HG02981 (cell line): ENCODE measurements around the gene FBXW10B.
"Not testable (repeated sequence)": the region's sequence is repeated elsewhere in the genome, so short reads cannot be mapped to it uniquely, and the experiment has no call there.

Experiments used
- ATAC-seq: cut with Tn5 transposase; IDR thresholded peaks from one replicate; pipeline ENCODE4 v1.9.1; 2021; ENCODE audit warnings: mild to moderate bottlenecking, moderate library complexity; ENCODE audit not compliant: unreplicated experiment

FBXW10B gene, protein sequence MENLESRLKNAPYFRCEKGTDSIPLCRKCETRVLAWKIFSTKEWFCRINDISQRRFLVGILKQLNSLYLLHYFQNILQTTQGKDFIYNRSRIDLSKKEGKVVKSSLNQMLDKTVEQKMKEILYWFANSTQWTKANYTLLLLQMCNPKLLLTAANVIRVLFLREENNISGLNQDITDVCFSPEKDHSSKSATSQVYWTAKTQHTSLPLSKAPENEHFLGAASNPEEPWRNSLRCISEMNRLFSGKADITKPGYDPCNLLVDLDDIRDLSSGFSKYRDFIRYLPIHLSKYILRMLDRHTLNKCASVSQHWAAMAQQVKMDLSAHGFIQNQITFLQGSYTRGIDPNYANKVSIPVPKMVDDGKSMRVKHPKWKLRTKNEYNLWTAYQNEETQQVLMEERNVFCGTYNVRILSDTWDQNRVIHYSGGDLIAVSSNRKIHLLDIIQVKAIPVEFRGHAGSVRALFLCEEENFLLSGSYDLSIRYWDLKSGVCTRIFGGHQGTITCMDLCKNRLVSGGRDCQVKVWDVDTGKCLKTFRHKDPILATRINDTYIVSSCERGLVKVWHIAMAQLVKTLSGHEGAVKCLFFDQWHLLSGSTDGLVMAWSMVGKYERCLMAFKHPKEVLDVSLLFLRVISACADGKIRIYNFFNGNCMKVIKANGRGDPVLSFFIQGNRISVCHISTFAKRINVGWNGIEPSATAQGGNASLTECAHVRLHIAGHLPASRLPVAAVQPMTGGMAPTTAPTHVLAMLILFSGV

DNA sequence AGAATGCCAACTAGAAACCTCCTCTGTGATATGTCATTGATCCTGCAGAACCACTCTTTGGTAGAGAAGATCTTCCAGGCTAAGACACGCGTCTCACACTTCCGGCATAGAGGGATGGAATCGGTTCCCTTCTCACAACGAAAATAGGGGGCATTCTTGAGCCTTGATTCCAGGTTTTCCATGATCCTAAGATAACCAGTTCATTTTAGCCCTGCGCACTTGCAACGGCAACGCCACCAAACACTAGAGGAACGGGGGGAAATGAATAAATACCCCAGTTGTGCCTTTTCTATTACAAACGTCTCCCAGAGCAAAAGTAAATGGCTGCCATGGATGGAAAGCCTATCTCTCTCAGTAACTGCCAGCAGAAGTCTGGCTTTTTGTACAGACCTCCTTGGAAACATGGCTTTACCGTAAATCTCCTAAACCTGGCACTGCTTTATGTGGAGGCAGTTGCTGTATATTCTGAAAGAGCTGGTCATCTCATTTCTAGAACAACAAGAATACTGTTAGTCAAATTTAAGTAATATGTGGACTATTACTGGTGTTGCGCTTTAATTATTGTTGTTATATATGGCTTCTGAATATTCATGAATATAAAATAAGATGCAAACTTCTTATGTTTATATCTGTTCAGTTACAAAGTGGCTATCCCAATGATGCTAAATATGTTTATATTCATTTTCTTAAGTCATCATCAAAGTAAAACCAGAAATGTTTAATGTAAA, at the start of gene FBXW10B:
TSS of gene FBXW10B (minus strand) at position 374 of the 728 bp plus-strand sequence. CDS start at position 182, 192 bp downstream.
- ATAC-seq: not testable (repeated sequence)

DNA sequence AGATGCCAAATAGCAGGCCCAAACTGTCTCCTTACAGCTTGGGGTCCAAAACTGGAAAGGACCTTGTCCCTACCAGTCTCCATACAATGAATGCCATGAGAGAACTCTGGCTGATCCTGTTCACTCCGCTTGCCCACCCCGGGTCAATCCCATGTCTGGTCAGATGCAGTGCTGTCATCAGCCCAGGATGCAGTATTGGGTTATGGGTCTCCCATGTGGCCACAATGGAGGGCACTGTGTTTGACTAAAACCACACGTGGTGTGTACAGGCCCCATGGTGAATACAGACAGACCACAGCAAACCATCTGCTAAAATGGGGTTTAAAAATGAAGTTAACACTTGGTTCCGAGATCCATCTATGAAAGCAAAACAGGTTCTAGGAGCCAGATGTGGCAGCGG, 44.2 kb upstream of the FBXW10B start:
- no peak for ATAC-seq

DNA sequence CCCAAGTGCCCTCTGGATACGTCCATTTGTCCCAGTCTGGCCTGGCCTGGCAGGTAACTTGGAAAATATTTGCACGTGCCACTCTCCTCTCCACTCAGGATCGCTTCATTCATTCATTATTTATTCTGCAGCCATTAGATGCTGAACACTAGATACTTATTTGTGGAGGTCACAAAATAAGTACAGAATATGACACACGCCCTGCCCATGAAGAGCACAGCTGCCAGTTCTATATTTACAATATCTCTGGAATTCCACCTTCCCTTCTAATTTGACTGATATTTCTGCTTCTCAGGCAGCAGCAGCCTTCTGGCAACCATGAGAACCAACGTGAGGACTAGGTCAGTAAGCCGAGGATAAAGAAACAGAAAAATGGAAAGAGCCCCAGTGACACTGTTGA, 43.7 kb upstream of the FBXW10B start:
- ATAC-seq: no peak

DNA sequence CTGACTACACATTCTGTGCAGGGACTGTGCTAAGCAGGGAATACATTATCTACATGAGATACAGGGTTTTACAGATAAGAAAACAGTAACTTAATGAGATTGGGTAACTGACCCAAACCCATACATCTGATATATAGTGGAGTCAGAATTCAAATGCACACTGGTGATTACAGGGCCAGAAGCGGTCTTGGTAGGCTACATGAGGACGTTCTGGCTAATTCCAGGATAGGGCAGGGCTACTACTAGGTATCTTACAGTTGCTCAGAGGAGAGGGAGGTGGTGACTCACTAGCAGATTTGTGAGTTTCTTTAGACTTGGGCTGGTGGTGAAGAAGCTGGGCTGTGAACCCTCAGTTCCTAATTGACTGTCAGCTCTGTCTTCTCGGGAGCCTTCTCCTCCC, 43.2 kb upstream of the FBXW10B start:
- ATAC-seq: no peak

DNA sequence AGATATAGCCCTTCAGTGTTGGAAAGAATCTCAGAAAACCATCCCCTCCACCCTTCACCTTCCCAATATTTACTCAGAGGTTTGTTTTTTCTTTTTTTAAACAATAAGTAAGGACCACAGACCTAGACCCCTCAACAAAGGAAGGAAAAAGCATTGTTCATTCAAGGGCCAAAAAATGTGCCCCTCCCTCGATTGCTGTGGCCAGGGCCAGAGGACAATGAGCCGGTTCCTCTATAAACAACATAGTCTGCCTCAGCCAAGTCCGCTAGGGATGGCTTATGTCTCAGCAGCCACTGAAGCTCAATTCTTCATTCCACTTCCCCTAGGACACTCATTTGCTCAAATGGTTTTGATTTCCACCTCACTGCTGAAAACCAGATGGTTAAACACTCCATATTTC, 40.6 kb upstream of the FBXW10B start:
- no peak for ATAC-seq

DNA sequence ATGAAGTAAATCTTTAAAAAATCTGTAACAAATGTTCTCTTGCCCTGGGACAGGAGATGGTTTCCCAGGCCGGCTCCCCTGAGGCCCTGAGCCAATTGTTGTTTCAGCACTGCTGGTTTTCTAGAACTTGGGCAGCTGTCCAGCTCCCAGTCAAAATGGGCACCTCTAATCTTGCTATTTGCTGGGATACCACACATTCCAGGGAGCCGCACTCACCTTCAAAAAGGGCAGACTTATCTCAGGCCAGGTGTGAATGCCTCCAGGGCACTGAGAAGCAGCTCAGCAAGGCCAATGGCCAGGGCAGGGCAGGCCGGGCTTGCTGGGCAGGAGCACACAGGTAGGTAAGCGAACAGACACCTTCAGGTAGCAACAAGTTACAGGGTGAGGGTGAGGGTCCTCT, 40.2 kb upstream of the FBXW10B start:
- no peak for ATAC-seq

DNA sequence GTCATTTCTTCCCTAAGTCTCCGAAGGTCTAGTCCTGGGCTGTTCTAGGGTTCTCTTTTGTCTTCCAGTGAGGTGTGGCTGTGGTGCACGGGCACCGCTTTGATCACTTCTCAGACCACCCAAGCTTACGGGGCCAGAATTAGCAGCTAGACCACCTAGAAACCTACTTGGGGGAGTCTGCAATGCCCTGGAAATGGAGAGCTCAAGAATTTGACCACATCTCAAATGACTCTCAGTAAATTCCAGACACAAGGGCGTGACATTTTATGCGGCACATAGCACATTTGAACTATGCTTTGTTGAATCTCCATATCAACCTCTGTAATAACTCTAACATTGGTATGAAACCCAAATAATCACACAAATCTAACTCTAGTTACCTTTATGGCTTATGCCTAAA, 39.7 kb upstream of the FBXW10B start:
- no peak for ATAC-seq

DNA sequence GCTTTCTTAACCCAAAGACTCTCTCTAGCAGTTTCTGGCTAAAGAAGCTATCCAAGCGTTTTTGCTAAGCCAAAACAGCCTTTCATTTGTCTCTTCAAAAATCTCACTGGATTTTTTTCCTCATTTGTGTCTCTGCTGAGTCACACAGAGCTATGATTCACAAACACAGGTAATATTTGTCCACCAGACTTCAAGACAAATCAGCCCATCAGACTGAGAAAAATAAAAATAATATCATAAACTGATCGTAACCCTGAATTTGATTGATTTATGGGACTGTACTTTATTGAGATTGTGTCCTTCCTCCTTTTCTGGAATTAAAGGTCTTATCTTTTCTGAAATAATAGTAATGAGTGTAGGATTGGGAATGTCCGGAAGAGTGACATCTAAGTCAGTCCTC, 38.8 kb upstream of the FBXW10B start:
- ATAC-seq: no peak

DNA sequence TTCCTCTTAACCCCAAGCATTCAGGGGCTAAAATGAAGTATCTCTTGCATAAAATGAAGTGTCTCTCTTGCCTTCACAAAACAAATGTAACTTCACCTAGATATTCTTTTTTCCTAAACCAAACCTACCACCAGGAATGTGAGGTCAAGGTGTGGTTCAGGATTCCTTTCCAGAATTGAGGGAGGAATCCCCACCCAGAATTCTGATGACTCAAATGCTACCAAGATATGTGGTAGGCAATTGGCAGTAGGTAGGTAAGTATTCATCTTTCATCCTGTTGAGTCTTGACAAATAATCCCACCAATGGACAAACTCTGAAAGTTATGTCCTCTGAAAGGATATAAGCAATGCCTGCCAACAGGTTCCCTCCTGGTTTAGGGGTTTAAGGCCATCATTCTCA, 38.4 kb upstream of the FBXW10B start:
- ATAC-seq: no peak

DNA sequence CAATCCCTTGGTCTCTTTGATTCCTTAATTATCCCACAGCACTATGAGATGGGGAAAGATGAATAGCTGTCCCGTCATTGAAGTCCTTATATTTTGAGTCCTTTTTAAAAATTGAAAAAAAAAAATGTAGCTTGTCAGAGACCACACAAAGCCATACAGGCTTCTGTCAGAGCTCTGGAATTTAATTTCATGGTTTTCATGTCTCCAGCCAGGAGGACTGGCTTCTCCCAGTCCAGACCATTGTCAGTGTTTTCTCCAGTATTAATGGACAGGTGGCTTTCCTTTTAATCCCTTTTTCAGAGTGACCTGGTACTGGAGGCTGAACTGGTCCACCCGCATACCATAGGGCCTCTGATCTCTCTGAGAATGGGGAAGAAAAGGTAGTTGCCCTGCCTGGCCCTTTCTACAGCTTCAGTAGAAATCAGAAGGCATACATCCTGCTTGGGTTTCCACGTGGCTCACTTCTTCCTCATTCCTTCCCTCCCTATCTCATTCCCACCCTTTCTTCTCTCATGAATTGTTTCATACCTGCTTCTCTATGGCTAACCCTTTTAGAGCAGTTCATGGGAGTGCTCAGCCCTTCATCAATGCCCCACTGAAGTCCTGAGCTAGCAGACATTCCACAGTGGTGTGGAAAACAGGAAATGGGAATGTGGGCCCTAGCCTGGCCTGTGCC, 35.5 kb upstream of the FBXW10B start:
- ATAC-seq: no peak

DNA sequence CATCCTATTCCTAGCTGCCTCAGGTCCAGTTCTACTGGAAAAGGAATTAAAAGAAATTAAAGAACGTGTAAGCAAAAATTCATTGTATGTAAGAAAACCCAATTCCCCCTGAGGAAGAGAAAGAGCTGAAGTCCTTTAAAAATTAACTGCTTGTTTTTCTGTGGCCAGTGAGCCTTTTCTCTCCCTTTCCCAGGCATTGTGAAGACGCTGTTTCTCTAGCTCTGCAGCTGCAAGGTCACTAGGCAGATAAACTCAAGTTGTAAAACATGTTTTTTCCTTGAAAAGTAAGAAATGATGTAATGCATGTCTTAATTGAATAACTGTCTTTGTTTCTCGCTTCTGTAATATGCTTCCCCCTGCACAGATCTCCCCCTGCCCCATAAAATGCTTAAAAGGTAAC, 34.9 kb upstream of the FBXW10B start:
- ATAC-seq: not testable (repeated sequence)

DNA sequence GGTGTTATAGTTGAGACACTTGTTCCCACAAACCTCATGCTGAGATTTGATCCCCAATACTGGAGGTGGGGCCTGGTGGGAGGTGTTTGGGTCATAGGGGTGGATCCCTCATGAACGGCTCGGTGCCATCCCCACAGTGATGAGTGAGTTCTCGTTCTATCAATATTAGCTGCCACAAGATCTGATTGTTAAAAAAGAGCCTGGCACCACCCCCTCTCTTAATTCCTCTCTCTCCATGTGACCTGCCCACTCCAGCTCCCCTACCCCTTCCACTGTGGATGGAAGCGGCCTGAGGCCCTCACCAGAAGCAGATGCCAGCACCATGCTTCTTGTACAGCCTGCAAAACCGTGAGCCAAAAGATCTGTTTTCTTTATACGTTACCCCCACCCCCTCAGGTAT, 33.5 kb upstream of the FBXW10B start:
- ATAC-seq: no peak

DNA sequence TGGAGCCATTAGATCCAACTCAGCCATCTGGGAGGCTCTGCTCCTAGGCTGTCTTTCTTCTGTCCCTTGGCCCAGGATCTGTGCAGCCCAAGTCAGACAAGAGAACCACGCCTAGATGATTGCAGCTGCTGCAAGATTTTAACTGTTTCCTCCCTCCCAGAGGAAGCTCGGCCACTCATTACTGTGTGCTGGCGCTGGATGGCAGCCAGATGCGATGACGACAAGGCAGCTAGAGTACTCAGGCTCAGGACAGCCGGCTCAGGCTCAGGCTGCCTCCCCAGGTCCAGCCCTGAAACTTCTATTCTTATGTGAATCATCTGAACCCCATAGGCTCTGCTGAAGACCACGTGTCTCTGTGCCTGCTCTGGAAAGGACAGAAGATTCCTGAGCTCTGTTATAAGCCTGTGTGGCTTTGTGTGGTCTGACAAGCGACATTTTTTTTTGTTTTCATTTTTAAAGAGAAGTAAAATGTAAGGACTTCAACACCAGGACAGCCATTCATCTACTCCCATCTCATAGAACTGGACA, 32.1 kb upstream of the FBXW10B start:
- peak; percentile 83 for ATAC-seq

DNA sequence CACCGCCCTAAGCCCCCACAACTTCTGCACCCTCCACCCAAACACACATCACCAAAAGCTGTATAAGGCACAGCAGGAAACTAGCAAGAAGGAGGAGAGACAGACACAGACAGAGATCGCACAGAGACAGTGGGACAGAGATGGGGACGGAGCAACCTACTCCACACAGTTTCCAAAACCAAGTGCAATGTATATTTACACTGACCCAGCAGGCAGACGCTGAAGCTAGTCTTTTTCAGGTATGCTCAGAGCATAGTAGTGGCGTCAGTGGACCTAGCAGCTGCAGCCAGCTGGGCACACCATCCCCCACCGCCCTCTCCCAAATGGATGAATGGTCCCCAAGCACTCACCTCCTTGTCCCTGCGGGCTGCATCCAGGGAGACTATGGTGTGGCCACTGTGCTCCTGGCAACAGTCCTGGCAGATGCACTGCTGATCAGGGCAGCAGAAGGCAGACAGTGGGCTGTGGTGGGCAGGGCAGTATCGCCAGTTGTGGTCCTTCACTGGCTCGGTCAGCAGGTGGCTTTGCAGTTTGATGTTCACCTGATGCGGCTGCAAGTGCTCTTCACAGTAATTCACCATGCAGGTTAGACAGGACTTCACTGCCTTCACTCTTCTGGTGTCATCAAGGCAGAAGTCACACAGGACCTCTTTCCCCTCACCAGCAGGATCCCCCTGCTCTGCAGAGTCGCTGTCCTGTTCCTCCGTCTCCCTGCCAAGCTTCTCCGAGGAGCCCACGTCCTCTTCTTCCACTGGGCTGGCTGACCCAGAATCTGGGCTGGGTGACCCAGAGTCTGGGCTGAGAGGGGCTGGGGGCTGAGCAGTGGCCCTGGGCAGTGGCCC, 31.5 kb upstream of the FBXW10B start:
- peak; percentile 7 for ATAC-seq

DNA sequence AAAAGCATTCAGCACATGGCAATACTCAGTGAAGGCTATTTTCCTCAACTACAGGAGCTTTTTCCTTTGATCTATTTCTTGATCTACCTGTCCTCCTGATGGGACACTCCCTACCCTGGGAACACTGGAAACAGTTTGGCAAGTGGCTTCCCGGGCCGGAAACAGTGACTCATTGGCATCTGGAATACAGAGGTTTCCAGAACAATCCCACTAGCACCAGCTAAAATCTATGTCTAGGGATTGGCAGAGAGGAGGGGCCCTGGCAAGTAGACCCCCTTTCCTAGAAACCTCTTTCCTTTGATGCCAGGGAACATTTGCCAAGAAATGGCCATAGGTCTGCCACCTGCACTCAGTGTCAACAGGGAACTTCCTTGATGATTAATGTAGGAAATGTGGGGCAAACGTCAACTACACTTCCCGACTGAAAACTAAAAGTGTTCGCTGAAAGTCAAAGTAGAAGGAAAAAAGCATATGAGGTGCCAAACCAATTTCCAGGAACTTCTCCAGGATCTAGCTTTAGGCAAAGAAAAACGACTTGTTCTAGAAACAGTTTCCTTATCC, 30.4 kb upstream of the FBXW10B start:
- ATAC-seq: no peak

DNA sequence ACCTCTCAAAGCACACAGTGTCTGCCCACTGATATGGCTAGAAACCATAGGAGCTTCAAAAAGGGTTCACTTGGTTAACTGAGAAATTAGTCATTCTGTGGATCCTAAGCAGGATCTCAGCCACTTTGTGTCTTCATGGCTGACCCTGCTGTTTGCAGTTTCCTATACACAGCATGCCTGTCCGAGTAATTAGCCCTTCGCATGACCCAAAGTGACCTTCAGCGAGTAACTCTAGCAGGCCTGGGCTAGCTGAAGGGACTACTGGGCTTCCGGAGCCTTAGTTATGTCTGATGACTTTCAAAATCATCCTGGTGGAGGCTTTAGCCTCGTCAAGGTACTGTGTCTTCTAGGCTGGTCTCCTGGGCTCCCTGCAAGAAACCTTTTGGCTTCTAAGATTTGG, 28.9 kb upstream of the FBXW10B start:
- ATAC-seq: no peak

DNA sequence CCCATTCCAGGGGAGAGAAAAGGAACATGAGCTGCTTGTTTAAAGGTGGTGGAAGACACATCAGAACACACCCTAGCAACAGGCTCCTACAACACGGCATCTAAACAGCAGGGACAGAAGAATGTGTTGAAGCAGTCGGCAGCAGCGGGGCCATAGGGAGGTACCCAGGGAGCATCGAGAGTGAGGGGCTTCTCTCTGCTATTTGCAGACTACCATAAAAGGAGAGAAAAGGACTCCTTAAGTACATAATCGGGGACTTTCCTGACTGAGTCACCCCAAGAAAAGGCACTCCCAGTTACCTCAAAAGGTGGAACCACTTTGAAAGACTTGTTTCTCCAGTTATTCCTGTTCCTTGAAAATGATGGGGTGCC, 26.4 kb upstream of the FBXW10B start:
- ATAC-seq: not testable (repeated sequence)

DNA sequence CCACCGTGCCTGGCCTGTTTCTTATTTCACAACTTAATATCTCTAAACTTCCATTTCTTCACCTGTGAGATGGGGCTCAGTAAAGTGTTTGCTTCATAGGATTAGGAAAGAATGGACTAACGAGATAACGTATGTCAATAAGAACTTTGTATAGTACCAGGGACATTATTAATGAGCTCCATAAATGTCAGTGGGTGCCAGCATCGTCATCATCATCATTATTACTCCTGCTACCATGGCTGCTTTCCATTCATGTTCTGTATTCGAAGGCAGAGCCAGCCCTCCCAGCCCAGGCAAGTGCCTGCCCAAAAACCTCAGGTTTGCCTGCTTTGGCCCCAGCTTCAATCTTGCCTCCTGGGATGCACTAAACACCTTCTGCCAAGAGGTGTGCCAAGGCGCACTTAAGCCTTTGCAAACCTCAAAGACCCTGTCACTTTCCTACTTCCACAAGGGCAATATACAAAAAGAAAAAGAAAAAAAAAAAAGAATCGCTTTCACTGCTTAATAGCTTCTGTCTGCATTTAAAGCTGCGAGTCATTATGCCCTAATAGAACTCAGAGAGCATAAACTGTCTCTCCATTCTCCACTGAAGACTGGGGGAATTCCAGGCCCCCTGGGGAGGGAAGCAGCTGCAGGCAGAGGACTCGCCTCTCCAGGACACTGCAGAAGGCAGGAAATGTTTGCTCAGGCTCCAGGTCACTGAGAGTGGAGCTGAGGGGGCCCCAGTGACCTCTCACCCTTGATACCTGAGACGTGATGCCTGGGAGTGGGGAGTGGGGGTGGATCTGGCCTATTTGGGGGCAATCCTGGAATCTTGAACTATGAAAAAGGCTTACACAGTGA, 25.8 kb upstream of the FBXW10B start:
- not testable (repeated sequence) for ATAC-seq
